PFSK-1 (cell line): Measurements from ENCODE around the gene TENM3.

ENCODE experiments used
- FOXP2 ChIP-seq: optimal IDR thresholded peaks from 2 replicates; pipeline ENCODE3; 2011; ENCODE audit warnings: borderline replicate concordance, control low read depth, inconsistent platforms; ENCODE audit not compliant: insufficient read depth; ENCODE audit errors: extremely low read length, extremely low read depth
- POLR2AphosphoS5 ChIP-seq: IDR thresholded peaks from 2 replicates; pipeline ENCODE4 v1.6.1; 2012; ENCODE audit warnings: low read depth, mild to moderate bottlenecking, control low read depth, low read length, moderate library complexity
- SIN3A ChIP-seq: IDR thresholded peaks from 2 replicates; pipeline ENCODE4 v1.6.1; 2012; ENCODE audit warnings: mild to moderate bottlenecking, low read length, moderate library complexity, borderline replicate concordance; ENCODE audit not compliant: insufficient read depth
- TAF1 ChIP-seq: IDR thresholded peaks from 2 replicates; pipeline ENCODE4 v1.6.1; 2012; ENCODE audit warnings: low read length, control low read depth, borderline replicate concordance; ENCODE audit not compliant: insufficient read depth
- TF ChIP-seq, protein P1 (sequence below), 2 experiments: IDR thresholded peaks; 2 replicates each; pipeline versions ENCODE4 v1.6.1 to v1.8.0; 2011 to 2012; ENCODE audit warnings: low read depth in 2 of 2, low read length in 2 of 2, control low read depth in 1 of 2, inconsistent platforms in 1 of 2, mild to moderate bottlenecking in 1 of 2, moderate library complexity in 1 of 2; ENCODE audit not compliant: insufficient read depth in 1 of 2

Gene TENM3

DNA sequence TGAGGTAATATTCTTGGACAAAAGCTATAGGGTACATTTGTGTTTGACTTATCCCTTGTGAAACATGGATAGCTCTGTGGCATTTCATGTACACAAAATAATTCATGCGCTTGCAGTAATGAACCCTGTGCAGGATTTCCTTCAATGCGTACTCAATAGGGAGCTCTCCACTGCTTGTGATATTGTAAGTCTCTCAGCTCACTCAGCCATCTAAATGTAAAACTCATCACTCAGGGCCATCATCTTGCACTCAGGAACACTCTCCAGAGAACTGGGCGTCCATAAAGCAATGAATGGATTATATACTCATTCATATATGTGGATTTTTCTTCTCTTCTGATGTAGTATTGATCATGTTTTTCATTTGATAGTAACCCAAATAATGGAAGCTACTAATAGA lies 385.9 kb downstream of the TENM3 start:
- no peak for TF ChIP-seq FOXP2
- no peak for TF ChIP-seq POLR2AphosphoS5
- TF ChIP-seq SIN3A: no peak
- no peak for TF ChIP-seq TAF1
- TF ChIP-seq, protein P1, sequence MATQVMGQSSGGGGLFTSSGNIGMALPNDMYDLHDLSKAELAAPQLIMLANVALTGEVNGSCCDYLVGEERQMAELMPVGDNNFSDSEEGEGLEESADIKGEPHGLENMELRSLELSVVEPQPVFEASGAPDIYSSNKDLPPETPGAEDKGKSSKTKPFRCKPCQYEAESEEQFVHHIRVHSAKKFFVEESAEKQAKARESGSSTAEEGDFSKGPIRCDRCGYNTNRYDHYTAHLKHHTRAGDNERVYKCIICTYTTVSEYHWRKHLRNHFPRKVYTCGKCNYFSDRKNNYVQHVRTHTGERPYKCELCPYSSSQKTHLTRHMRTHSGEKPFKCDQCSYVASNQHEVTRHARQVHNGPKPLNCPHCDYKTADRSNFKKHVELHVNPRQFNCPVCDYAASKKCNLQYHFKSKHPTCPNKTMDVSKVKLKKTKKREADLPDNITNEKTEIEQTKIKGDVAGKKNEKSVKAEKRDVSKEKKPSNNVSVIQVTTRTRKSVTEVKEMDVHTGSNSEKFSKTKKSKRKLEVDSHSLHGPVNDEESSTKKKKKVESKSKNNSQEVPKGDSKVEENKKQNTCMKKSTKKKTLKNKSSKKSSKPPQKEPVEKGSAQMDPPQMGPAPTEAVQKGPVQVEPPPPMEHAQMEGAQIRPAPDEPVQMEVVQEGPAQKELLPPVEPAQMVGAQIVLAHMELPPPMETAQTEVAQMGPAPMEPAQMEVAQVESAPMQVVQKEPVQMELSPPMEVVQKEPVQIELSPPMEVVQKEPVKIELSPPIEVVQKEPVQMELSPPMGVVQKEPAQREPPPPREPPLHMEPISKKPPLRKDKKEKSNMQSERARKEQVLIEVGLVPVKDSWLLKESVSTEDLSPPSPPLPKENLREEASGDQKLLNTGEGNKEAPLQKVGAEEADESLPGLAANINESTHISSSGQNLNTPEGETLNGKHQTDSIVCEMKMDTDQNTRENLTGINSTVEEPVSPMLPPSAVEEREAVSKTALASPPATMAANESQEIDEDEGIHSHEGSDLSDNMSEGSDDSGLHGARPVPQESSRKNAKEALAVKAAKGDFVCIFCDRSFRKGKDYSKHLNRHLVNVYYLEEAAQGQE (IDR thresholded peaks at IDR 0.05; ENCODE audit: insufficient read depth in 1 of 2, low read depth in 2 of 2, low read length in 2 of 2): no peak

DNA sequence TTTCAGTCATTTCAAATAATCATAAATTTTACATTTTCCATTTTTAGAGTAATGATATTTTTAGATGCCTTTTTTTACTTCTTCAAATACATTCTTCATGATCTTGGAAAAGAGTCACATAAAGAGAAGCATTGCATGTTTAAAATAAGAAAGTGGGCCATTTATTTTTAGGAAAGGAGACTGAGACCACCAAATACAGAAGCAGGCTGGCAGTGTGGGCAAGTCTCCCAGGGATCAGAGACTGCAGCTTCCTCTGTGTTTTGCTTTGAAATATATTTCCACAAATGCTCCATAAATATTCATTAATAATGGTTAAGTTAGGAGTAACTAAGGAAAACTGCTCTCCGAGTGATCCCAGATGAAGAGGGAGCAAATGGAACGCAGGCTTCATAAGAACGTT lies 397.3 kb downstream of the TENM3 start:
- no peak for TF ChIP-seq FOXP2
- TF ChIP-seq SIN3A: no peak
- TF ChIP-seq, protein P1 (IDR thresholded peaks at IDR 0.05; ENCODE audit: insufficient read depth in 1 of 2, low read depth in 2 of 2, low read length in 2 of 2): no peak
- no peak for TF ChIP-seq POLR2AphosphoS5
- no peak for TF ChIP-seq TAF1

DNA sequence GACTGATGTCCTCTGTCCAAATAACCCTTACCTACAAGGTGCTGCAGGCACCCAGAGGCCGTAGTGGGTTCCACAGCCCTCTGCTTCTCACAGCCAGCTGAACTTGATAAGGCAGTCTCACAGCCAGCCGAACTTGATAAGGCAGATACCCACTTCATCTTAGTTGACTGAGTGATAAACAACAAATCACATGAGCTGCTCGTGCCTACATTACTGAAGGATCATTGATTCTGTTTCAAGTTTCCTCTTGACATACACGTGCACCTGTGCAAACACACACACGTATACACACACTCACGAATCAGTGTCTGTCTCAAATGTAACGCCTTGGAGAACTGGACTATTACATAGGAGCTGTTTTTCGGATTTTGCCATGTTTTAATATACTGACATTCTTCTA lies 397.7 kb downstream of the TENM3 start:
- TF ChIP-seq SIN3A (no peak), POLR2AphosphoS5 (no peak), TAF1 (no peak), FOXP2 (no peak)
- TF ChIP-seq, protein P1 (IDR thresholded peaks at IDR 0.05; ENCODE audit: insufficient read depth in 1 of 2, low read depth in 2 of 2, low read length in 2 of 2): no peak

DNA sequence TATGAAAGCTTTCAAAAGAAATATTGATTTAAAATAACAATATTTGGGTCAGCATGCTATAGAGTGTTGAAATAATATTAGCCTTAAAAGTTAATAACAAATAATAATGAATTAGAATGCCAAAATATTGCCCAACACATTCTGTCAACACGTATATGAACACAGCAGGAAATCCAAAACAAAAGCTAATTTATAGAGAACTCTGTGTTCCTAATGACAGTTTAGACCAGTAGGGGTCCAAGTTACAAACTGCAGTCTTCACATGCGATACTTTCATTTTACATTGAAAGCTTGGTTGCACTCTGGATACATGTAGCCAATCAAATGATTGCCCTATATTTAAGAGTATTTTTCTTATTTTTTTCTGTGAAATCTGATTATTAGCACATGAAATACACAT lies 399.6 kb downstream of the TENM3 start:
- no peak for TF ChIP-seq TAF1
- no peak for TF ChIP-seq POLR2AphosphoS5
- TF ChIP-seq, protein P1 (IDR thresholded peaks at IDR 0.05; ENCODE audit: insufficient read depth in 1 of 2, low read depth in 2 of 2, low read length in 2 of 2): no peak
- TF ChIP-seq SIN3A: no peak
- no peak for TF ChIP-seq FOXP2
